ENCODE results near the gene NGFR.

Gene NGFR

GRCh38 chr17:49515196-49515770 lies 20.2 kb downstream of the NGFR start:
- H3K4me3 ChIP-seq (ENCODE audit: low read depth, low read length), result no peak overlapping the region
- TF ChIP-seq CTCF (IDR thresholded peaks at IDR 0.05; ENCODE audit: borderline replicate concordance, insufficient read depth, low read depth, low read length), result no peak

- H3K4me3 ChIP-seq (ENCODE audit: low read depth, low read length), result no peak overlapping the region
- no peak for TF ChIP-seq CTCF (IDR thresholded peaks at IDR 0.05; ENCODE audit: borderline replicate concordance, insufficient read depth, low read depth, low read length)
Observed at GRCh38 chr17:49516180-49516579, 21.1 kb downstream of the NGFR start.

- no peak for TF ChIP-seq CTCF (IDR thresholded peaks at IDR 0.05; ENCODE audit: borderline replicate concordance, insufficient read depth, low read depth, low read length)
Observed at GRCh38 chr17:49518346-49519078, 23.4 kb downstream of the NGFR start.

GRCh38 chr17:49519781-49520180 lies 24.7 kb downstream of the NGFR start:
- TF ChIP-seq CTCF (IDR thresholded peaks at IDR 0.05; ENCODE audit: borderline replicate concordance, insufficient read depth, low read depth, low read length), result no peak
- no peak overlapping the region for H3K4me3 ChIP-seq (ENCODE audit: low read depth, low read length)

More at GRCh38 chr17:49518346-49519078, 23.4 kb downstream of the NGFR start:
- H3K4me3 ChIP-seq (ENCODE audit: low read depth, low read length), result no peak overlapping the region

- TF ChIP-seq CTCF (IDR thresholded peaks at IDR 0.05; ENCODE audit: borderline replicate concordance, insufficient read depth, low read depth, low read length), result no peak
- H3K4me3 ChIP-seq (ENCODE audit: low read depth, low read length), result no peak overlapping the region
Observed at GRCh38 chr17:49520386-49521087, 25.4 kb downstream of the NGFR start.

- no peak overlapping the region for H3K4me3 ChIP-seq (ENCODE audit: low read depth, low read length)
- no peak for TF ChIP-seq CTCF (IDR thresholded peaks at IDR 0.05; ENCODE audit: borderline replicate concordance, insufficient read depth, low read depth, low read length)
Observed at GRCh38 chr17:49521088-49521450, 26.0 kb downstream of the NGFR start.

All from GM12875 (cell line).